Measurements from ENCODE around the gene SLC6A7. TPM values are rescaled to one million over a fixed set of nuclear protein-coding genes. Genes with fewer than 3 reads are reported as not detected.

Gene SLC6A7
- polyA plus RNA-seq, 1 of the 3 experiments (the other 2 are of a cell fraction), result not detected

- POLR2A ChIA-PET, result no interaction called here
- CTCF ChIA-PET, result interaction anchor here (0.7 to 2.0 kb wide), 14 partner anchors 9 to 131 kb away, joined by 3 to 7 read pairs (median 4); no protein-coding TSS in a partner anchor
- Histone ChIP-seq H3K4me2 (no peak overlapping the region), H3K27ac (ENCODE audit: low read depth in 2 of 2, low read length in 1 of 2) (peak overlapping the region in 1 of 2 experiments; percentile 34; a peak in 2 of 4 replicates), H4K20me1 (ENCODE audit: insufficient read depth) (no peaks in the 10 kb centered on the region), H2AFZ (ENCODE audit: low read depth) (no peak overlapping the region), H3K27me3 (ENCODE audit: insufficient read depth) (no peaks in the 10 kb centered on the region), H3F3A (replicated peaks; ENCODE audit: insufficient read depth) (no peaks in the 10 kb centered on the region), H3K4me1 (ENCODE audit: control insufficient read depth in 1 of 2, insufficient read depth in 2 of 2, low read depth in 1 of 2, low read length in 1 of 2) (peaks cover 0 to 17% of the 10 kb centered on the region in 2 experiments; a peak in 1 of 4 replicates), H3K9me3 (no peaks in the 10 kb centered on the region), H3K9ac (no peak overlapping the region), H3K9me2 (no peaks in the 10 kb centered on the region), H3K36me3 (replicated peaks in 1 of 2; ENCODE audit: control insufficient read depth in 1 of 2, insufficient read depth in 2 of 2, low read length in 1 of 2) (no peaks in the 10 kb centered on the region), H3K79me2 (ENCODE audit: insufficient read depth) (no peaks in the 10 kb centered on the region), H3K4me3 (ENCODE audit: low read depth in 2 of 2, low read length in 1 of 2) (no peak overlapping the region)
- 71% methylated on average over 5 of the region's 6 CpGs for WGBS (ENCODE audit: low lambda C conversion rate)
- TF ChIP-seq CHD2 (IDR thresholded peaks at IDR 0.05; ENCODE audit: low read length, partially characterized antibody), result no peak
- TF ChIP-seq GATA2 (CRISPR knock-in tag; IDR thresholded peaks at IDR 0.05), result peak; percentile 37; the same call in 1 of the 2 replicates
- TF ChIP-seq MXI1 (IDR thresholded peaks at IDR 0.05; ENCODE audit: low read depth, low read length), result peak; percentile 37; the same call in 1 of the 2 replicates
- no peak for TF ChIP-seq TEAD4 (IDR thresholded peaks at IDR 0.05; ENCODE audit: borderline replicate concordance, insufficient read depth)
- peak; percentile 72 for DNase-seq
These were observed 66.0 kb downstream of the SLC6A7 start for GRCh38 chr5:150255659-150256409.

- H3K4me3 ChIP-seq (ENCODE audit: low read depth in 2 of 2, low read length in 1 of 2), result no peak overlapping the region
- WGBS (ENCODE audit: low lambda C conversion rate), result 76% methylated on average over 7 of the region's 12 CpGs
- no peak overlapping the region for H2AFZ ChIP-seq (ENCODE audit: low read depth)
- no peak overlapping the region for H3K4me2 ChIP-seq
- H3K9ac ChIP-seq, result no peak overlapping the region
- ChIA-PET CTCF (interaction anchor here (0.7 to 2.0 kb wide), 12 partner anchors 9 to 131 kb away, joined by 3 to 7 read pairs (median 4); no protein-coding TSS in a partner anchor), POLR2A (no interaction called here)
- peaks cover 0 to 17% of the 10 kb centered on the region in 2 experiments; a peak in 1 of 4 replicates for H3K4me1 ChIP-seq (ENCODE audit: control insufficient read depth in 1 of 2, insufficient read depth in 2 of 2, low read depth in 1 of 2, low read length in 1 of 2)
- TF ChIP-seq, protein P1, sequence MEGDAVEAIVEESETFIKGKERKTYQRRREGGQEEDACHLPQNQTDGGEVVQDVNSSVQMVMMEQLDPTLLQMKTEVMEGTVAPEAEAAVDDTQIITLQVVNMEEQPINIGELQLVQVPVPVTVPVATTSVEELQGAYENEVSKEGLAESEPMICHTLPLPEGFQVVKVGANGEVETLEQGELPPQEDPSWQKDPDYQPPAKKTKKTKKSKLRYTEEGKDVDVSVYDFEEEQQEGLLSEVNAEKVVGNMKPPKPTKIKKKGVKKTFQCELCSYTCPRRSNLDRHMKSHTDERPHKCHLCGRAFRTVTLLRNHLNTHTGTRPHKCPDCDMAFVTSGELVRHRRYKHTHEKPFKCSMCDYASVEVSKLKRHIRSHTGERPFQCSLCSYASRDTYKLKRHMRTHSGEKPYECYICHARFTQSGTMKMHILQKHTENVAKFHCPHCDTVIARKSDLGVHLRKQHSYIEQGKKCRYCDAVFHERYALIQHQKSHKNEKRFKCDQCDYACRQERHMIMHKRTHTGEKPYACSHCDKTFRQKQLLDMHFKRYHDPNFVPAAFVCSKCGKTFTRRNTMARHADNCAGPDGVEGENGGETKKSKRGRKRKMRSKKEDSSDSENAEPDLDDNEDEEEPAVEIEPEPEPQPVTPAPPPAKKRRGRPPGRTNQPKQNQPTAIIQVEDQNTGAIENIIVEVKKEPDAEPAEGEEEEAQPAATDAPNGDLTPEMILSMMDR (IDR thresholded peaks at IDR 0.05), result peak; percentile 26
- TF ChIP-seq, protein P2, sequence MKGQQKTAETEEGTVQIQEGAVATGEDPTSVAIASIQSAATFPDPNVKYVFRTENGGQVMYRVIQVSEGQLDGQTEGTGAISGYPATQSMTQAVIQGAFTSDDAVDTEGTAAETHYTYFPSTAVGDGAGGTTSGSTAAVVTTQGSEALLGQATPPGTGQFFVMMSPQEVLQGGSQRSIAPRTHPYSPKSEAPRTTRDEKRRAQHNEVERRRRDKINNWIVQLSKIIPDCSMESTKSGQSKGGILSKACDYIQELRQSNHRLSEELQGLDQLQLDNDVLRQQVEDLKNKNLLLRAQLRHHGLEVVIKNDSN (IDR thresholded peaks at IDR 0.05; ENCODE audit: borderline replicate concordance, low read depth), result no peak
- TF ChIP-seq RAD21 (IDR thresholded peaks at IDR 0.05; ENCODE audit: low read length), result peak; percentile 45
- H4K20me1 ChIP-seq (ENCODE audit: insufficient read depth), result no peaks in the 10 kb centered on the region
- no peaks in the 10 kb centered on the region for H3K9me3 ChIP-seq
- DNase-seq, result peak; percentile 65
- H3K79me2 ChIP-seq (ENCODE audit: insufficient read depth), result no peaks in the 10 kb centered on the region
- H3K36me3 ChIP-seq (replicated peaks in 1 of 2; ENCODE audit: control insufficient read depth in 1 of 2, insufficient read depth in 2 of 2, low read length in 1 of 2), result no peaks in the 10 kb centered on the region
- peak overlapping the region in 1 of 2 experiments; percentile 34; a peak in 2 of 4 replicates for H3K27ac ChIP-seq (ENCODE audit: low read depth in 2 of 2, low read length in 1 of 2)
- H3F3A ChIP-seq (replicated peaks; ENCODE audit: insufficient read depth), result no peaks in the 10 kb centered on the region
- no peaks in the 10 kb centered on the region for H3K27me3 ChIP-seq (ENCODE audit: insufficient read depth)
- H3K9me2 ChIP-seq, result no peaks in the 10 kb centered on the region
These were observed 66.7 kb downstream of the SLC6A7 start for GRCh38 chr5:150256410-150257064.
